DOHH2 (cell line): ENCODE results near the gene GSTM5.

Source experiments
- EZH2phosphoT487 ChIP-seq: fragments of 200-600 bp; sonication (generic); IDR thresholded peaks from 2 replicates; pipeline ENCODE4 v1.6.1; 2017; ENCODE audit warnings: borderline replicate concordance, mild to moderate bottlenecking, antibody characterized with exemption, low read length, moderate library complexity, mixed read lengths
- TF ChIP-seq, protein P1 (sequence below): fragments of 200-600 bp; sonication (generic); IDR thresholded peaks from one replicate; pipeline ENCODE4 v1.5.1; 2014; ENCODE audit warnings: antibody characterized with exemption, mild to moderate bottlenecking, low read depth, low read length; ENCODE audit not compliant: poor library complexity, severe bottlenecking

DNA sequence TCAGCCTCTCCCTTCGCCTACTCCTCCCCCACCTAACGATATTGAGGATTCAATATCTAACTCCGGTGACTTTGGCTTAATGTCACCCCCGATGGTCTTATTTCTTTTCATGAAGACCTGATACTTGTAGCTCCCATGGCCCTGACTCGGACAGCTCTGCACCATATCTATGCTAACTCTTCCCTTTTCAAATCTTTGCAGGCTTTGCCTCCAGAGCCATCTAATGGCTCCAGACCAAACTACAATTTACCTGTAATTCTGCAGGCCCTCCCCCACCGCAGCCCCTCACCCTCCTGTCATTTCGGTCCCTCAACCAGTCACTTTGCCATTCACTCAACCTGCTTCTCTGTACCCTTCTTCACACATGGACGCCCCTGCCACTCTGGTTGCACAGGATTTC, 7.9 kb upstream of the GSTM5 start:
- TF ChIP-seq EZH2phosphoT487 = no peak
- TF ChIP-seq, protein P1, sequence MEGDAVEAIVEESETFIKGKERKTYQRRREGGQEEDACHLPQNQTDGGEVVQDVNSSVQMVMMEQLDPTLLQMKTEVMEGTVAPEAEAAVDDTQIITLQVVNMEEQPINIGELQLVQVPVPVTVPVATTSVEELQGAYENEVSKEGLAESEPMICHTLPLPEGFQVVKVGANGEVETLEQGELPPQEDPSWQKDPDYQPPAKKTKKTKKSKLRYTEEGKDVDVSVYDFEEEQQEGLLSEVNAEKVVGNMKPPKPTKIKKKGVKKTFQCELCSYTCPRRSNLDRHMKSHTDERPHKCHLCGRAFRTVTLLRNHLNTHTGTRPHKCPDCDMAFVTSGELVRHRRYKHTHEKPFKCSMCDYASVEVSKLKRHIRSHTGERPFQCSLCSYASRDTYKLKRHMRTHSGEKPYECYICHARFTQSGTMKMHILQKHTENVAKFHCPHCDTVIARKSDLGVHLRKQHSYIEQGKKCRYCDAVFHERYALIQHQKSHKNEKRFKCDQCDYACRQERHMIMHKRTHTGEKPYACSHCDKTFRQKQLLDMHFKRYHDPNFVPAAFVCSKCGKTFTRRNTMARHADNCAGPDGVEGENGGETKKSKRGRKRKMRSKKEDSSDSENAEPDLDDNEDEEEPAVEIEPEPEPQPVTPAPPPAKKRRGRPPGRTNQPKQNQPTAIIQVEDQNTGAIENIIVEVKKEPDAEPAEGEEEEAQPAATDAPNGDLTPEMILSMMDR = no peak
